ENCODE data around the gene SLC28A3. TPM values are rescaled to one million over a fixed set of nuclear protein-coding genes. Genes with fewer than 3 reads are reported as not detected.
A peak's percentile ranks its signal among the peaks of the same experiment; 100 is the strongest.

SLC28A3 gene
- total RNA-seq, 1 experiment from 2014 or later: not detected

DNA sequence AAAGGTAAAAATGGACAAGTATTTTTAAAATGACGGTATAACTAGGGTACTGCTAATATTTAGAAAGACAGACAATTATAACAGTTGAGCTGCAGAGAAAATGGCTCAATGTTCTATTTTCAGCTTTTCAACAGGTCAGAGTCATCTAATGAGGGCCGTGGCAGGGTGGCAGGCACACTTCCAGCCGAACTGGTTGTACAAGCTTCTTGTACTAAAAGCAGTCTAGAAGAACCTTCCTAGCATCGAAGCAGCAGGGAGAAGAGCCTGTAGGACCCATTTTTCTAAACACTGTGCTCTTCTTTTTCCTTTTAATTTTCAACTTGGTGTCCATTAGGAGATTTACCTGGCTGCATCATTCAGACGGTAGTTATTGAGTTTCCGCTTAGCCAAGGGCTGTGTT, 85.6 kb downstream of the SLC28A3 start:
- POLR2A ChIA-PET (ENCODE audit: unreplicated experiment): no interaction called here
- Histone ChIP-seq H3K27ac (ENCODE audit: low read length) (no peak overlapping the region), H3K27me3 (ENCODE audit: low read length) (peaks cover 20% of the 10 kb centered on the region), H3K9me2 (replicated peaks; ENCODE audit: low read length) (no peaks in the 10 kb centered on the region), H3K4me3 (ENCODE audit: low read length) (no peak overlapping the region), H3K9me3 (ENCODE audit: low read length) (no peaks in the 10 kb centered on the region), H3K4me1 (ENCODE audit: insufficient read depth, low read length) (no peaks in the 10 kb centered on the region; the same call in 1 of the 2 replicates), H3F3A (ENCODE audit: low read length, unreplicated experiment) (no peaks in the 10 kb centered on the region), H2AFZ (ENCODE audit: low read length) (no peak overlapping the region), H4K20me1 (ENCODE audit: low read length) (no peaks in the 10 kb centered on the region), H3K79me2 (ENCODE audit: low read length) (no peaks in the 10 kb centered on the region), H3K36me3 (ENCODE audit: low read depth, low read length) (no peaks in the 10 kb centered on the region), H3K9ac (ENCODE audit: low read length) (no peak overlapping the region), H3K4me2 (ENCODE audit: low read length) (peak overlapping the region; percentile 24; the same call in 1 of the 2 replicates)
- CTCF ChIA-PET: no interaction called here
- ATAC-seq (no peak), DNase-seq (peak; percentile 57)
- intact Hi-C loops (cut with micrococcal nuclease): no loop called here
- BruUV-seq (replicated peaks): no TSS peak
- TF ChIP-seq EZH2 (IDR thresholded peaks at IDR 0.05; ENCODE audit: low read length, unreplicated experiment) (no peak), EZH2phosphoT487 (IDR thresholded peaks at IDR 0.05; ENCODE audit: borderline replicate concordance, low read length) (no peak)
- TF ChIP-seq, protein P1, sequence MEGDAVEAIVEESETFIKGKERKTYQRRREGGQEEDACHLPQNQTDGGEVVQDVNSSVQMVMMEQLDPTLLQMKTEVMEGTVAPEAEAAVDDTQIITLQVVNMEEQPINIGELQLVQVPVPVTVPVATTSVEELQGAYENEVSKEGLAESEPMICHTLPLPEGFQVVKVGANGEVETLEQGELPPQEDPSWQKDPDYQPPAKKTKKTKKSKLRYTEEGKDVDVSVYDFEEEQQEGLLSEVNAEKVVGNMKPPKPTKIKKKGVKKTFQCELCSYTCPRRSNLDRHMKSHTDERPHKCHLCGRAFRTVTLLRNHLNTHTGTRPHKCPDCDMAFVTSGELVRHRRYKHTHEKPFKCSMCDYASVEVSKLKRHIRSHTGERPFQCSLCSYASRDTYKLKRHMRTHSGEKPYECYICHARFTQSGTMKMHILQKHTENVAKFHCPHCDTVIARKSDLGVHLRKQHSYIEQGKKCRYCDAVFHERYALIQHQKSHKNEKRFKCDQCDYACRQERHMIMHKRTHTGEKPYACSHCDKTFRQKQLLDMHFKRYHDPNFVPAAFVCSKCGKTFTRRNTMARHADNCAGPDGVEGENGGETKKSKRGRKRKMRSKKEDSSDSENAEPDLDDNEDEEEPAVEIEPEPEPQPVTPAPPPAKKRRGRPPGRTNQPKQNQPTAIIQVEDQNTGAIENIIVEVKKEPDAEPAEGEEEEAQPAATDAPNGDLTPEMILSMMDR (conservative IDR thresholded peaks at IDR 0.05; ENCODE audit: low read depth, low read length): no peak

DNA sequence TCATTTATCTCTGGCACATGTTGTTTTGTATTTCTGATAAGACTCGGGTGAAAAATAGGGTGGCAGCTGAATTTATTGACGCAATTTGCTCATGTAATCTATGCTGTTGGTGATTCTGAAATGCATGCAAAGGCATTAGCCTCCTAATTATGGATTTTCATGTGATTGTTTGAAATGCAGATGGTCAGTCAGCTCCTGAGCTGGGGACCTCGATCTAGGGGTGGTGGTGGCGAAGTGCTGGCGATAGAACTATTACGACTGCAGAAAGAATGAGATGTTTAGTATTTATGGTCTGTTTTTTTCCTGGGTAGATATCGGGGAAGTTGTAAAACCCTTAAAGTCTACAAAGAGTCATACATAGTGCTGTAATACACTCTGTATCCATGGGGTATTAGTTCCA, 88.6 kb downstream of the SLC28A3 start:
- Histone ChIP-seq H3K9me2 (replicated peaks; ENCODE audit: low read length) (no peaks in the 10 kb centered on the region), H3K9ac (ENCODE audit: low read length) (no peak overlapping the region), H3K9me3 (ENCODE audit: low read length) (no peaks in the 10 kb centered on the region), H3K27ac (ENCODE audit: low read length) (no peak overlapping the region), H2AFZ (ENCODE audit: low read length) (no peak overlapping the region), H3F3A (ENCODE audit: low read length, unreplicated experiment) (no peaks in the 10 kb centered on the region), H4K20me1 (ENCODE audit: low read length) (no peaks in the 10 kb centered on the region), H3K27me3 (ENCODE audit: low read length) (peaks cover 20% of the 10 kb centered on the region), H3K79me2 (ENCODE audit: low read length) (no peaks in the 10 kb centered on the region), H3K36me3 (ENCODE audit: low read depth, low read length) (no peaks in the 10 kb centered on the region), H3K4me2 (ENCODE audit: low read length) (no peak overlapping the region), H3K4me1 (ENCODE audit: insufficient read depth, low read length) (no peaks in the 10 kb centered on the region; the same call in 1 of the 2 replicates), H3K4me3 (ENCODE audit: low read length) (no peak overlapping the region)
- no TSS peak for BruUV-seq (replicated peaks)
- ChIA-PET POLR2A (ENCODE audit: unreplicated experiment) (no interaction called here), CTCF (no interaction called here)
- DNase-seq: no peak
- TF ChIP-seq EZH2phosphoT487 (IDR thresholded peaks at IDR 0.05; ENCODE audit: borderline replicate concordance, low read length): no peak
- TF ChIP-seq, protein P1 (conservative IDR thresholded peaks at IDR 0.05; ENCODE audit: low read depth, low read length): no peak
- TF ChIP-seq EZH2 (IDR thresholded peaks at IDR 0.05; ENCODE audit: low read length, unreplicated experiment): no peak
- intact Hi-C loops (cut with micrococcal nuclease): no loop called here
- no peak for ATAC-seq

DNA sequence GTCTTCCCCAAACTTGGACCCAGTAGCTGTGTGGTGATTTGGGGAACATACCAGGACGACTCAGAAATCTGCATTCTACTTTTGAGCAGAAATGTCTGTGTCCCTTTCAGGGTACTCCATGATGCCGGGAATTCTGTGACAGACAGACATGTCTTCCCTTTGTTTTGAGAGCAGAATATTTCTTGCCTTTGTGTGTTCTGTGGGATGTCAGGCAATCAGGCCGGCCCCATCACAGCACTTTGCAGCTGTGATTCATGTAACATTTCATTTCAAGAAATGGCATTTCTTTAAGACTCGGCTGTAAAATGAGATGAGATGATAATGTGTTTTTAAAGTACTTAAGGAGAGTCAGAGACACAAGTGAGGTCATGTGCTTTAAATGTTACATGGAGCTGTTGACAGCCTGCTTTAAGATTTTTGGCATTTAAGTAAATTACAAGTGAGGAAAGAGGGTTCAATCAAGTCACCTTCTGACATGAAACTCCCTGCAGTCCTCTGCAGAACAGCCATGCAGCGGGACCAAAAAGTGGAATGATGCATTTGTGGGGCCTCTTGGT, 98.7 kb downstream of the SLC28A3 start:
- Histone ChIP-seq H3K4me1 (ENCODE audit: insufficient read depth, low read length) (no peaks in the 10 kb centered on the region), H2AFZ (ENCODE audit: low read length) (no peak overlapping the region), H3K9me2 (replicated peaks; ENCODE audit: low read length) (no peaks in the 10 kb centered on the region), H3K4me2 (ENCODE audit: low read length) (no peak overlapping the region), H3K9me3 (ENCODE audit: low read length) (no peaks in the 10 kb centered on the region), H4K20me1 (ENCODE audit: low read length) (no peaks in the 10 kb centered on the region), H3K27me3 (ENCODE audit: low read length) (peaks cover 27% of the 10 kb centered on the region), H3K79me2 (ENCODE audit: low read length) (no peaks in the 10 kb centered on the region), H3K9ac (ENCODE audit: low read length) (no peak overlapping the region), H3K36me3 (ENCODE audit: low read depth, low read length) (no peaks in the 10 kb centered on the region), H3F3A (ENCODE audit: low read length, unreplicated experiment) (no peaks in the 10 kb centered on the region), H3K27ac (ENCODE audit: low read length) (no peak overlapping the region), H3K4me3 (ENCODE audit: low read length) (no peak overlapping the region)
- no peak for TF ChIP-seq EZH2 (IDR thresholded peaks at IDR 0.05; ENCODE audit: low read length, unreplicated experiment)
- TF ChIP-seq EZH2phosphoT487 (IDR thresholded peaks at IDR 0.05; ENCODE audit: borderline replicate concordance, low read length): no peak
- TF ChIP-seq, protein P1 (conservative IDR thresholded peaks at IDR 0.05; ENCODE audit: low read depth, low read length): no peak
- POLR2A ChIA-PET (ENCODE audit: unreplicated experiment): no interaction called here
- CTCF ChIA-PET: no interaction called here
- ATAC-seq: no peak
- intact Hi-C loops (cut with micrococcal nuclease): no loop called here
- BruUV-seq (replicated peaks): no TSS peak
- no peak for DNase-seq
